Naive B cell (primary cell): ENCODE data around the gene SPTB. TPM values are rescaled to one million over a fixed set of nuclear protein-coding genes. Genes with fewer than 3 reads are reported as not detected.

ENCODE experiments used
- ATAC-seq, 2 donors: fragments of 150-1000 bp; cut with Tn5 transposase; 2 replicates each; pipeline ENCODE4 v1.10.0; 2021; ENCODE audit warnings: low read depth in 2 of 2, mild to moderate bottlenecking in 2 of 2, moderate library complexity in 2 of 2
- DNase-seq: peaks from one replicate; pipeline ENCODE4 v3.0.0; 2022
- H3K27ac Mint-ChIP-seq, 6 donors: one replicate each; pipeline ENCODE4 v1.8.0; 2020 to 2022; ENCODE audit warnings: mild to moderate bottlenecking in 6 of 6, mixed read lengths in 6 of 6, moderate library complexity in 5 of 6, inconsistent platforms in 2 of 6
- H3K27me3 Mint-ChIP-seq, 3 donors: one replicate each; pipeline ENCODE4 v1.8.0; 2021 to 2022; ENCODE audit warnings: mixed read lengths in 3 of 3, mild to moderate bottlenecking in 1 of 3
- H3K36me3 Mint-ChIP-seq, 2 donors: one replicate each; pipeline ENCODE4 v1.8.0; 2020 to 2022; ENCODE audit warnings: mixed read lengths in 2 of 2, inconsistent platforms in 1 of 2, mild to moderate bottlenecking in 1 of 2
- H3K4me1 Mint-ChIP-seq, 3 donors: one replicate each; pipeline ENCODE4 v1.8.0; 2020 to 2022; ENCODE audit warnings: mixed read lengths in 3 of 3, inconsistent platforms in 1 of 3, mild to moderate bottlenecking in 1 of 3, moderate library complexity in 1 of 3
- H3K4me3 Mint-ChIP-seq, 8 donors: one replicate each; pipeline ENCODE4 v1.8.0; 2020 to 2022; ENCODE audit warnings: mild to moderate bottlenecking in 8 of 8, mixed read lengths in 8 of 8, moderate library complexity in 8 of 8, inconsistent platforms in 2 of 8
- H3K9me3 Mint-ChIP-seq, 7 donors: one replicate each; pipeline ENCODE4 v1.8.0; 2020 to 2022; ENCODE audit warnings: mixed read lengths in 7 of 7, mild to moderate bottlenecking in 5 of 7, inconsistent platforms in 2 of 7, moderate library complexity in 1 of 7
- polyA plus RNA-seq, 6 donors: library from polyadenylated mRNA; unstranded; fragments of 300-500 nt; fragmentation: Illumina TruSeq; gene quantifications; one replicate each; pipeline ENCODE4 v1.2.3, GENCODE V29; 2021; ENCODE audit warnings: low read depth in 6 of 6

Gene SPTB
- polyA plus RNA-seq, 6 donors from 2014 or later = 0.16 TPM; not detected in 5

DNA sequence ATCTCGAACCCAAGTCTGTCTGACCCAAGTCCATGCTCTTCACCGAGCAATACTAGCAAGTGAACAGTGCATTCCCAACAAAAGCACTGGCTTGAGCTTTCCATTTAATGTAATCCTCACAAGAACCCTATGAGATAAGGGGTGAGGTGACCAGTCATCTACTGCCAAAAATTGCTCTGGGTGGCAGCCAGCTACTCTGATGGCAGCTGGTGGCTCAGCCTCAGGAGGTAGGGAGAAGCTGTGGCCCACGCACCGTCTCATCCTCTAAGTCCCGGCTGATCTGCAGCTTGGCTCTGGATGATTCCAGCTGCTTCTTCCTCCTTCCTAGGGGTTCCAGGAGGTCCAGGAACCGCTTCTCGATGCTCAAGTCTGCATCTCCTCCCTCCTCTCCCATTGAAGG is 100.2 kb downstream of the SPTB start:
- H3K9me3 Mint-ChIP-seq = no peaks in the 10 kb centered on the region
- no peak overlapping the region for H3K27ac Mint-ChIP-seq
- no peak for ATAC-seq
- peaks cover 0 to 5% (median 0%) of the 10 kb centered on the region in 3 donors for H3K27me3 Mint-ChIP-seq
- no peak overlapping the region for H3K4me3 Mint-ChIP-seq
- no peaks in the 10 kb centered on the region for H3K36me3 Mint-ChIP-seq
- no peak for DNase-seq
- H3K4me1 Mint-ChIP-seq = no peaks in the 10 kb centered on the region

DNA sequence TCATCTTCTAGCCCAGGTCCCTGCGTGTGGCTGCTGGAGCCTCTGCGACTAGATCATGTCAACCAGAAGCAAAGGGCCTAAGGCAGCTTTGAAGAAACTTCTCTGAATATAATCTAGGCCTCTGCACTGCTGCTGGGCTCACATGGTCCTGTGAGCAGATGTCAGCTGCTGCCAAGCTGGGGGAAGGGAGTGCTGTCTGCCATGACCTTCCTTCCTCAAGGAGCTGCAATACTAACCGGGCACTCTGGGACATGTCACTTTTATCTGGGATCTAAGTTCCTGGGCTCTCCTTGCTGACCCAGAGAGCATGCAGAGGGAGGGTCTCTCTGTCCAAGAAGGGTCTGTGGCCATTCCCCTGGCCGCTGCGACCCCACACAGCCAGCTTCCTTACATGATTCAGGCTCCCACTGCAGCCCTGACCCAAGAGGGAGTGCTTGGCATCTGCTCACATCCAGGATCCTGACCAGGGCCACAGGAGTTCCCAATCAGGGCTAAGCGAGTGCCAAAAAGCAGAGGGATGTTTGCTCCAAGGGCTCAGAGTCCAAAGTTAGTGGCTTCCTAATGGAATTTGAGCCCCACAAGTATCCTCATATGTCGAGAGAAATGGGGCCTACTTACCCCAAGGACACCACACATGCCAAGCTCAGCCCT is 101.5 kb downstream of the SPTB start:
- Mint-ChIP-seq H3K27me3 (peaks cover 0 to 8% (median 0%) of the 10 kb centered on the region in 3 donors), H3K9me3 (no peaks in the 10 kb centered on the region), H3K36me3 (no peaks in the 10 kb centered on the region), H3K4me3 (no peak overlapping the region), H3K27ac (no peak overlapping the region), H3K4me1 (no peaks in the 10 kb centered on the region)
- DNase-seq (no peak), ATAC-seq (no peak)

DNA sequence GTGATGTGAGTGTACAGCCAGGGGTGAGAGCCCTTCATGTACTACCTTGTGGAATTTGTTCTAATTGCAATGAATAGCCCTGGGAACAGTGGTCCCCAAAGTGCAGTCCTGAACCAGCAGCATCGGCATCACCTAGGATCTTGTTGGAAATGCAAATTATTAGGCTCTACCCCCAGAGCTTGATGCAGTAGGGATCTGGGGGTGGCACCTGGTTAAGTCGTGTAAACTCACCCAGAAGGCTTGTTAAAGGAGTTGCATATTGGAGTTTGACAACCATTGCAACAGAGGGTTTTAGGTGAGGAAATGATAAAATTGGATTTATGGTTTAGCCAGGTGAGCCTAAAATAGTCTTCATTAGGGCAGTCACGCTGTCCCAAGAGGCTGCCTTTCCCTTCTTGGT is 102.2 kb downstream of the SPTB start:
- no peak for ATAC-seq
- peaks cover 0 to 11% (median 0%) of the 10 kb centered on the region in 3 donors for H3K27me3 Mint-ChIP-seq
- DNase-seq = no peak
- no peaks in the 10 kb centered on the region for H3K9me3 Mint-ChIP-seq
- H3K4me3 Mint-ChIP-seq = no peak overlapping the region
- no peaks in the 10 kb centered on the region for H3K4me1 Mint-ChIP-seq
- no peak overlapping the region for H3K27ac Mint-ChIP-seq
- no peaks in the 10 kb centered on the region for H3K36me3 Mint-ChIP-seq

DNA sequence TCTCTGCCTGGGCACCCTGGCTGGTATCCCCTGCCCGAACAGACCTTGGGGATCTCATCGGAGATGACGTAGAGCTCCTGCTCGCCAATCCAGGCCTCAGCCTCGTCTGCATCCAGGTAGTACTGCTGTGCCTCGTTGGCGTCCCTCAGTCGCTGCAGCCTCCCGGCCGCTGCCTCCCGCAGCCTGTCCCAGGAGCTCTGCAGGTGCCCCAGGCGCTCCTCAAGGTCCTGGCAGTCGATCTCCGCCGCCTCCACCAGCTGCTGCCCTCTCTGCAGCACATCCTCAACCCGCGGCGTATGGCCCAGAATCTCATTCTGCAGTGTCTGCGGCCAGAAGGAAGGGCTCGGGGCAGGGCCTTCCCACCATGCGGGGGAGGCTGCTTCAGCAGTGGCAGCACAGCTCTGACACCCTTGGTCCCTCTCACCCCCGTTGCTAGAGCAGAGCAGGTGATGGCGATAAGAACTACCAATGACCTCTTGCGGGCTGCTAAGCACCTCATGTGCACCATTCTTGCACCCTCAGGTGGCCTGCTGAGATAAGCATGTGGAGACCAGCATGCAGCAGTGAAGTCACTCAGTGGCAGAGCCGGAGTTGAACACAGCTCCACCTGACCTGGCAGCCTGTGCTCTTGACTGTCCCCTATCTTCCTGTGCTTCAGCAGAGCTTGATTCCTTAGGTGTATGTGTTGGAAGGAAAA is 104.5 kb downstream of the SPTB start:
- no peaks in the 10 kb centered on the region for H3K9me3 Mint-ChIP-seq
- H3K4me3 Mint-ChIP-seq = no peak overlapping the region
- no peak overlapping the region for H3K27ac Mint-ChIP-seq

DNA sequence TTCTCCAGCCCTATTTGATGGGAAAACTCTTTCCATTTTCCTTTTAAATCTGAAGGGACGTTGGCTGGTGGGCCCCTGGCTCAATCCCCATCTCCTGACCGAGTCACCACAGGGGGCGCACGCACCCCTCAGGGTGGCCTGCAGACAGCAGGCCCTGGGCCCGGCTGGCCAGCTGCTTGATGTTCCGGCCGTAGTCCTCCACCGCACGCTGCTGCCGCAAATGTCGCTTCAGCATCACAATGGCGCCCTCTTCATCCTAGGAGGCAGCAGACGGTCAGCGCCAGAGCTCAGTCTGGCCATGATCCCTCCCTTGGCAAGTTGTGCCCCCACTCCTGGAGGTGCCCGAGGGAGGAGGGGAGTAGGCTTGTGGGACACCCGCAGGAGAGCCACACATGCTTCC is 105.4 kb downstream of the SPTB start:
- DNase-seq (no peak), ATAC-seq (no peak)
- Mint-ChIP-seq H3K27me3 (peaks cover 0 to 11% (median 0%) of the 10 kb centered on the region in 3 donors), H3K27ac (no peak overlapping the region), H3K9me3 (no peaks in the 10 kb centered on the region), H3K4me1 (no peaks in the 10 kb centered on the region), H3K36me3 (no peaks in the 10 kb centered on the region), H3K4me3 (no peak overlapping the region)

More for the DNA sequence above, 104.5 kb downstream of the SPTB start:
- no peaks in the 10 kb centered on the region for H3K36me3 Mint-ChIP-seq
- H3K4me1 Mint-ChIP-seq = no peaks in the 10 kb centered on the region
- peaks cover 0 to 11% (median 0%) of the 10 kb centered on the region in 3 donors for H3K27me3 Mint-ChIP-seq
- no peak for ATAC-seq
- DNase-seq = no peak

DNA sequence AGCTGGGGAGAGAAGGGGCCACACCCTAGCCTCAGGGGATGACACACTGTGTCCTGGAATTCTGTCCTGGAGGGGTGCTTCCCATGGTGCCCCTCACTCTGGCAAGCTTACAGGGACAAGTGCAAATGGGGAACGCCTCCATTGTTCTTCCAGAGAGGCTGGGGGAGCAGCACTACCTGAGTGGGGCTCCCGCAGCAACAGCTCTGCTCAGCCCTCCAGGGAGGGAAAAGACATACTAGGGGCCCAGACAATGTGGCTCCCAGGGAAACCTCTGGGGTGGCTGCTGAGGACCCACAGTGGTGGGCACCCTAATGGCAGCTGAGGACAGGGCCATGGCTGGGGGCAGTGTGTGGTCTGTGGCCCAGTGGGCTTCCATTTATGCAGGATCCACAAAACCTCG is 106.1 kb downstream of the SPTB start:
- Mint-ChIP-seq H3K36me3 (no peaks in the 10 kb centered on the region), H3K4me1 (no peaks in the 10 kb centered on the region), H3K27ac (no peak overlapping the region), H3K27me3 (peaks cover 0 to 11% (median 0%) of the 10 kb centered on the region in 3 donors), H3K9me3 (no peaks in the 10 kb centered on the region), H3K4me3 (no peak overlapping the region)
- DNase-seq (no peak), ATAC-seq (no peak)

DNA sequence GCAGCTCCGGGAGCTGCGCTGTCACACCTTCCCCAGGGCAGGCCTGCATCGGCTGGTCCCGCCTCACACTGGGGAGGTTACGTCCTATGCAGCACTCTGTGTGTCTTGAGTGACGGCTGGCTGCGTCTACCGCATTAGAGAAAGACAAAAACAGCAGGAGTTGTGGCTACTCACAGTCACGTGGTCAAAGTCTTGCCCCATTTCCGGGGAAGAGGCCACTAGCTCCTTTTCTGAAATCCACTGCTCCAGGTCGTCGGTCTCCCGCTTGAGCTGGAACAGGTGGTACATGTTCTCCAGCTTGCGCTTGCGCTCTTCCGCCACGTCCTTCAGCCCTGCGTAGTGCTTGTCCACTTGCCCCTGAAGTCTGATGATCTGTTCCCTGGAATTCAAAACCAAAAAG is 106.7 kb downstream of the SPTB start:
- no peak overlapping the region for H3K27ac Mint-ChIP-seq
- H3K36me3 Mint-ChIP-seq = no peaks in the 10 kb centered on the region
- no peaks in the 10 kb centered on the region for H3K9me3 Mint-ChIP-seq
- H3K4me1 Mint-ChIP-seq = no peaks in the 10 kb centered on the region
- peaks cover 0 to 11% (median 0%) of the 10 kb centered on the region in 3 donors for H3K27me3 Mint-ChIP-seq
- DNase-seq (no peak), ATAC-seq (no peak)
- H3K4me3 Mint-ChIP-seq = no peak overlapping the region

DNA sequence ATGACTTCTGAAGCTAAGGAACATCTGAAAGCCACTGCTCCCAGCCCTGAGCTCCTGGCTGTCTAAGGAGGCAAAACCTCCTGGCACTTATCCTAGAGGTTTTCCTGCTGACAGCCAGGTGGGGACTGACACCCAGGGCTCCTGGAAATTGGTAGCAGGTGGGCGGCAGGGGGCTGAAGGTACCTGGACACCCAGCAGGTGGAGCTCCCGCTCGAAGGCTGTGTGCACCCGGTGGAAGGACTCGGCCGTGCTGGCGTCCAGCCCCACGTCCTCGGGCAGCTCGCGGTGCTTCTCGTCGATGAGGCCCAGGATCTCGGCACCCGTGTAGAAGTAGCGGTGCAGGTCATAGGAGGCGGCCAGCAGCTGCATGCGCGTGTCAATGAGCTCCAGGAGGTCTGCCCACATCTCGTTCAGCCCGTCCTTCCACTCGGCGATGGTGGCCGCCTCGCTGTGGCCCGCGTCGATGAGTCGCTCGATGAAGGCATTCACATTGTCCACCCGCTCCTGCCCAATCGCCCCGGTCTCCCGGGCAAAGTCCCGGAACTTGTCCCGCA is 107.2 kb downstream of the SPTB start:
- no peak for ATAC-seq
- Mint-ChIP-seq H3K4me3 (no peak overlapping the region), H3K4me1 (no peaks in the 10 kb centered on the region), H3K27ac (no peak overlapping the region), H3K9me3 (no peaks in the 10 kb centered on the region), H3K27me3 (peaks cover 0 to 11% (median 0%) of the 10 kb centered on the region in 3 donors), H3K36me3 (no peaks in the 10 kb centered on the region)
- DNase-seq = no peak

DNA sequence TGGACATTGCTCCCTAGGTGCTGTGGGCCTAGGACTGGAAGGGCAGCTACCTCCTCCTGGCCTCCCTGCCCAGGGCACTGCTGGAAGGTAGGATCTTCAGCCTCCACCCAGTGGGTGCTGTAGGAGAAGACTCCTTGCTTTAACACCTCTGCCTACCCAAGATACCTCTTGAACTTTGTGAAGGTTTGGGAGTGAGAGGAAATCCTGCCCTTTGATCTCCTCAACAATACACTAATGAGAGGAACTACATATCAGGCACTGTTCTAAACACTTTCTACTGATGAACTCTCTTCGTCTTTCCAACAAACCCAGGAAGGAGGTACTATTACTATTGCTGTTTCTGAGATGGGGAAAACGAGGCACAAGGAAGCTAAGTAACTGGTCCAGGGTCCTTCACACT is 108.5 kb downstream of the SPTB start:
- no peak overlapping the region for H3K27ac Mint-ChIP-seq
- DNase-seq = no peak
- no peak for ATAC-seq
- no peaks in the 10 kb centered on the region for H3K36me3 Mint-ChIP-seq
- no peaks in the 10 kb centered on the region for H3K9me3 Mint-ChIP-seq
- peaks cover 0 to 11% (median 0%) of the 10 kb centered on the region in 3 donors for H3K27me3 Mint-ChIP-seq
- H3K4me1 Mint-ChIP-seq = no peaks in the 10 kb centered on the region
- no peak overlapping the region for H3K4me3 Mint-ChIP-seq

DNA sequence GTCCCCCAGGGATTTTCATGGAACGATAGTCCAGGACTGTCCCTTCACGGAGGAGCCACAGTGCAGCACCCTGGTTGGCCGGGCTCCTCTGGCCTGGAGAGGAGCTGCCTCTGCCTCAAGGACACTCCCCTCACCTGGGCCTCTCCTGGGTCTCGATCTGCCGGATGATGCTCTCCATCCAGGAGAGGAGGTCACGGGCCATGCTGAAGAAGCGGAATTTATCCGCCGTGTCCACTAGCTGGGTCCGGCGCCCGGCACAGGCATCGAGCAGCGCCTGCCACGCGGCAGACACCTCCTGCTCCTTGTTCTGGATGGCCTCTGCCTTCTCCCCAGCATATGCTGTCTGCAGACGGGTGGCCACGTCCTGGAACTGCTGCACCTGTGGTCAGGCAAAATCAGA is 109.0 kb downstream of the SPTB start:
- DNase-seq (no peak), ATAC-seq (no peak)
- Mint-ChIP-seq H3K4me3 (no peak overlapping the region), H3K27me3 (peaks cover 0 to 11% (median under 1%) of the 10 kb centered on the region in 3 donors), H3K4me1 (no peaks in the 10 kb centered on the region), H3K36me3 (no peaks in the 10 kb centered on the region), H3K27ac (no peak overlapping the region), H3K9me3 (no peaks in the 10 kb centered on the region)

DNA sequence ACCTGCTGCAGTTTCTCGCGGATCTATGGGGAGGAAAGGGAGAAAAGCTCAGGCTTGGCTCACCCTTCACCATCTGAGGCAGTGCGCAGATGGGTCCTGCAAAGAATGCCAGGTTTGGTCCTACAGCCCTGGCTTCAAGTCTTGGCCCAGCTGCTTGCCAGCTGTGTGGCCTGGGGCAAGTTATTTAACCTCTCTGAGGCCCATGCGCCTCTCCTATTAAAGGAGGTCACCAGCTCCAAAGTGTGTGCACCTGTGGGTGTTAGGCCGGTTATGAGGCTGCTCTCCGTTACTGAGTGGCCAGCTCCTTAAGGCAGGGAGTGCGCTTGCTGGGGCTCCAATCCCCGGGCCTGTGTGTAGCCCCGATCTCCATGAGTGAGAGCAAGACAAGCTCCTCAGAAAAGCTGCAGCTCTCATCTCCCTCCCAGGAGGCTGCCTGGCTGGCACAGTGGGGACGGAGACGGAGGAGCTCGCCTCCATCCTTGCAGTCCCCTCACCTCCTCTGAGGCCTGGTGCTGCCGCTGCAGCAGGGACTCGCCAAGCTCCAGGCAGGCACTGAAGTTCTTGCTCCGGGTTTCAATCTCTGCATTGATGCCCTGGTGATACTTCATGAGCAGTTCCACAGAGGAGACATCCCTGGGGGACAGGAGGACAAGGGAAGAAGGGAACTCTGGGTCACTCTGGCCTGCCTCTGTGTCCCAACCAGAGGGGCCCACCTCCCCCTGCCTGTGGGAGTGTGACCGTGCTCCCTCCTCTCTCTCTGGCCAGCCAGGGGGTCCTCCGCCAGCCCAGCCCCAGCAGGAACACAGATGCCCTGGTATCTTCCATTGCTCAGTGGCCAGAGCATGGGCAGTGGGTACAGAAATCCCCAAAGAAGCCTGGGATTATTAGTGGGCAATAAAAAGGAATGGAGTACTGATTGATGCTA is 110.3 kb downstream of the SPTB start:
- Mint-ChIP-seq H3K9me3 (no peaks in the 10 kb centered on the region), H3K36me3 (no peaks in the 10 kb centered on the region), H3K27me3 (peaks cover 0 to 11% (median 5%) of the 10 kb centered on the region in 3 donors), H3K27ac (no peak overlapping the region), H3K4me3 (no peak overlapping the region), H3K4me1 (peaks cover 0 to 5% (median 4%) of the 10 kb centered on the region in 3 donors)
- ATAC-seq (no peak), DNase-seq (no peak)

DNA sequence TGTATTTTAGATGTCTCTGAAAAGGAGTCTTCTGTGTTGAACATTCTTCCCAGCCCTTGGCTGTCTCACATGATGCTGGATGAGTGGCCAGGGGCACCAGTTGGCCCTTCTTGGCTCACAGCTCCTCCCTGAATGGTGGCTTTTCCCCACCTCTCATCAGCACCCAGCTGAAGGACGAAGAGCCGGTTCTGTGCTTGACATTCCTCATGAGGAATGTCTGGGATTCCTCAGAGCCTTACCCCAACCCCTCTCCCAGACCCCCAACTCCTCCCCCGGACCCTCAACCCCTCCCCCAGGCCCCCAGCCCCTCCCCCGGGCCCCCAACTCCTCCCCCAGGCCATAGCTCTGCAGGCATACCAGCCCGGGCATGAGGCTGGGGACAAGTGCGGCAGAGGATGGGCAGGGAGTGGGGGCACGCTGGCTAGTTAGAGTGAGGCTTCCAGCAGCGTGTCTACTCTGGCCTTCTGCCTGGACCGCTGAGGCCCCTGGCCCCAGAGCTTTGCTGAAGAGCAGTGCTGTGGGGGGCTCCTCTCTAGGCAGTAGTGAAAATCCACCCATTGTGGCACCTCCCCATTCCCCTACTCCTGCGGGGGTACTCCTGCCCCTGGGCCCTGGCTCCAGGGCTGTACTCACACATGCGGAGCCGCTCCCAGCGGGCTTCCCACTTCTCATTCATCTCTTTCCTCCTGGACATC is 111.2 kb downstream of the SPTB start:
- peaks cover 1 to 11% (median 5%) of the 10 kb centered on the region in 3 donors for H3K27me3 Mint-ChIP-seq
- no peak overlapping the region for H3K4me3 Mint-ChIP-seq
- H3K9me3 Mint-ChIP-seq = no peaks in the 10 kb centered on the region
- no peak overlapping the region for H3K27ac Mint-ChIP-seq
- DNase-seq (no peak), ATAC-seq (no peak)
- no peaks in the 10 kb centered on the region for H3K36me3 Mint-ChIP-seq
- peaks cover 4 to 12% (median 7%) of the 10 kb centered on the region in 3 donors for H3K4me1 Mint-ChIP-seq
